ENCODE data around the gene TESMIN.

Gene TESMIN

GRCh38 chr11:68673306-68673945, 77.9 kb downstream of the TESMIN start:
- no peak for TF ChIP-seq CTCF (IDR thresholded peaks at IDR 0.05; ENCODE audit: low read depth, low read length)
- Histone ChIP-seq H3K36me3 (no peaks in the 10 kb centered on the region), H3K27me3 (ENCODE audit: insufficient read depth, low read depth, severe bottlenecking) (no peaks in the 10 kb centered on the region), H3K27ac (no peak overlapping the region), H3K4me3 (ENCODE audit: low read depth, low read length) (no peak overlapping the region), H3K9me3 (ENCODE audit: severe bottlenecking) (no peaks in the 10 kb centered on the region)
- DNase-seq: no peak

- H3K27me3 ChIP-seq (ENCODE audit: insufficient read depth, low read depth, severe bottlenecking): no peaks in the 10 kb centered on the region
- DNase-seq: no peak
- no peak overlapping the region for H3K4me3 ChIP-seq (ENCODE audit: low read depth, low read length)
- no peaks in the 10 kb centered on the region for H3K9me3 ChIP-seq (ENCODE audit: severe bottlenecking)
- H3K27ac ChIP-seq: no peak overlapping the region
- no peak for TF ChIP-seq CTCF (IDR thresholded peaks at IDR 0.05; ENCODE audit: low read depth, low read length)
- H3K36me3 ChIP-seq: no peaks in the 10 kb centered on the region
Measured at GRCh38 chr11:68670208-68670992, 80.9 kb downstream of the TESMIN start.

- H3K4me3 ChIP-seq (ENCODE audit: low read depth, low read length): no peak overlapping the region
- no peak overlapping the region for H3K27ac ChIP-seq
- no peaks in the 10 kb centered on the region for H3K36me3 ChIP-seq
- TF ChIP-seq CTCF (IDR thresholded peaks at IDR 0.05; ENCODE audit: low read depth, low read length): no peak
- DNase-seq: no peak
- H3K27me3 ChIP-seq (ENCODE audit: insufficient read depth, low read depth, severe bottlenecking): no peaks in the 10 kb centered on the region
- H3K9me3 ChIP-seq (ENCODE audit: severe bottlenecking): no peaks in the 10 kb centered on the region
Measured at GRCh38 chr11:68669301-68670090, 81.8 kb downstream of the TESMIN start.

- H3K4me3 ChIP-seq (ENCODE audit: low read depth, low read length): no peak overlapping the region
- H3K36me3 ChIP-seq: no peaks in the 10 kb centered on the region
- no peaks in the 10 kb centered on the region for H3K9me3 ChIP-seq (ENCODE audit: severe bottlenecking)
- DNase-seq: no peak
- no peak overlapping the region for H3K27ac ChIP-seq
- H3K27me3 ChIP-seq (ENCODE audit: insufficient read depth, low read depth, severe bottlenecking): no peaks in the 10 kb centered on the region
- TF ChIP-seq CTCF (IDR thresholded peaks at IDR 0.05; ENCODE audit: low read depth, low read length): no peak
Measured at GRCh38 chr11:68667511-68668500, 83.5 kb downstream of the TESMIN start.

GRCh38 chr11:68666849-68667248, 84.5 kb downstream of the TESMIN start:
- no peak overlapping the region for H3K27ac ChIP-seq
- no peak for TF ChIP-seq CTCF (IDR thresholded peaks at IDR 0.05; ENCODE audit: low read depth, low read length)
- no peaks in the 10 kb centered on the region for H3K27me3 ChIP-seq (ENCODE audit: insufficient read depth, low read depth, severe bottlenecking)
- no peaks in the 10 kb centered on the region for H3K36me3 ChIP-seq
- H3K9me3 ChIP-seq (ENCODE audit: severe bottlenecking): no peaks in the 10 kb centered on the region
- no peak for DNase-seq
- H3K4me3 ChIP-seq (ENCODE audit: low read depth, low read length): no peak overlapping the region

Data from WERI-Rb-1 (cell line).